HEK293T (cell line): Measurements from ENCODE around the gene ITGB1.

Experiments used
- CTCF ChIA-PET: fragments of 350-600 bp; formaldehyde crosslinking; extraction: SDS; loops from one replicate; lab custom pipeline; 2021; ENCODE audit warnings: antibody characterized with exemption, inconsistent platforms; lab: Yijun Ruan, JAX
- POLR2A ChIA-PET: fragments of 350-600 bp; formaldehyde crosslinking; extraction: SDS; loops from one replicate; lab custom pipeline; 2020; ENCODE audit warnings: antibody characterized with exemption, inconsistent platforms; lab: Yijun Ruan, JAX
- DNase-seq: peaks from one replicate; pipeline ENCODE4 v3.0.0; 2012; ENCODE audit warnings: mixed read lengths; ENCODE audit errors: extremely low spot score
- ARNT ChIP-seq: fragments of 450-650 bp; IDR thresholded peaks from 2 replicates; pipeline ENCODE4 v1.6.1; 2017; ENCODE audit warnings: mild to moderate bottlenecking
- BHLHE40 ChIP-seq: fragments of 450-650 bp; IDR thresholded peaks from 2 replicates; pipeline ENCODE4 v1.6.1; 2016; ENCODE audit warnings: mild to moderate bottlenecking, moderate library complexity, borderline replicate concordance
- CTBP1 ChIP-seq: fragments of 450-650 bp; IDR thresholded peaks from 2 replicates; pipeline ENCODE4 v1.6.1; 2016; ENCODE audit warnings: borderline replicate concordance
- ELF4 ChIP-seq: fragments of 450-650 bp; IDR thresholded peaks from 2 replicates; pipeline ENCODE4 v1.6.1; 2017; ENCODE audit warnings: antibody characterized with exemption
- FOXA1 ChIP-seq: fragments of 450-650 bp; IDR thresholded peaks from 2 replicates; pipeline ENCODE4 v1.6.1; 2016; ENCODE audit warnings: mild to moderate bottlenecking
- FOXK2 ChIP-seq: fragments of 450-650 bp; IDR thresholded peaks from 2 replicates; pipeline ENCODE4 v1.6.1; 2016; ENCODE audit warnings: mild to moderate bottlenecking
- FOXM1 ChIP-seq: fragments of 450-650 bp; IDR thresholded peaks from 2 replicates; pipeline ENCODE4 v1.6.1; 2017; ENCODE audit warnings: mild to moderate bottlenecking, borderline replicate concordance
- HDGF ChIP-seq: fragments of 450-650 bp; IDR thresholded peaks from 2 replicates; pipeline ENCODE4 v1.6.1; 2017; ENCODE audit warnings: antibody characterized with exemption, borderline replicate concordance
- L3MBTL2 ChIP-seq: fragments of 450-650 bp; conservative IDR thresholded peaks from 2 replicates; pipeline ENCODE4 v1.6.1; 2016; ENCODE audit warnings: mild to moderate bottlenecking
- LEF1 ChIP-seq: fragments of 450-650 bp; IDR thresholded peaks from 2 replicates; pipeline ENCODE4 v1.6.1; 2017; ENCODE audit warnings: mild to moderate bottlenecking, borderline replicate concordance
- NFRKB ChIP-seq: fragments of 450-650 bp; IDR thresholded peaks from 2 replicates; pipeline ENCODE4 v1.6.1; 2016; ENCODE audit warnings: mild to moderate bottlenecking, moderate library complexity
- PKNOX1 ChIP-seq: fragments of 450-650 bp; IDR thresholded peaks from 2 replicates; pipeline ENCODE4 v1.6.1; 2016
- SP1 ChIP-seq: fragments of 450-650 bp; IDR thresholded peaks from 2 replicates; pipeline ENCODE4 v1.6.1; 2017
- SUZ12 ChIP-seq: fragments of 450-650 bp; IDR thresholded peaks from 2 replicates; pipeline ENCODE4 v1.6.1; 2016; ENCODE audit warnings: mild to moderate bottlenecking
- TARDBP ChIP-seq: fragments of 450-650 bp; IDR thresholded peaks from 2 replicates; pipeline ENCODE4 v1.6.1; 2016
- ZNF384 ChIP-seq: fragments of 450-650 bp; IDR thresholded peaks from 2 replicates; pipeline ENCODE4 v1.6.1; 2016

ITGB1 gene

GRCh38 chr10:32865170-32865569, 92.9 kb downstream of the ITGB1 start:
- TF ChIP-seq L3MBTL2 (no peak), FOXA1 (no peak), SP1 (no peak), TARDBP (no peak), PKNOX1 (no peak), ELF4 (no peak), FOXK2 (no peak), NFRKB (no peak)
- POLR2A ChIA-PET: no interaction called here
- CTCF ChIA-PET: interaction anchor here (1.1 kb wide), 1 partner anchor 144 kb away, joined by 4 read pairs; no protein-coding TSS in a partner anchor

GRCh38 chr10:32854435-32854834, 103.6 kb downstream of the ITGB1 start:
- DNase-seq: no peak
- TF ChIP-seq L3MBTL2 (no peak), CTBP1 (no peak), LEF1 (no peak), FOXK2 (no peak), SUZ12 (no peak), BHLHE40 (no peak)
- CTCF ChIA-PET: no interaction called here
- POLR2A ChIA-PET: no interaction called here

More at GRCh38 chr10:32865170-32865569, 92.9 kb downstream of the ITGB1 start:
- no peak for DNase-seq

- TF ChIP-seq SUZ12: no peak
- no peak for TF ChIP-seq CTBP1
- no peak for TF ChIP-seq PKNOX1
- TF ChIP-seq SP1: no peak
- no peak for TF ChIP-seq NFRKB
- no peak for TF ChIP-seq FOXK2
- TF ChIP-seq HDGF: no peak
- no peak for TF ChIP-seq BHLHE40
- TF ChIP-seq ARNT: no peak
- no peak for TF ChIP-seq ELF4
- no peak for TF ChIP-seq L3MBTL2
- TF ChIP-seq ZNF384: no peak
- no peak for TF ChIP-seq TARDBP
- no peak for TF ChIP-seq FOXM1
- no peak for TF ChIP-seq LEF1
- no peak for TF ChIP-seq FOXA1
- no peak for DNase-seq
- ChIA-PET POLR2A (no interaction called here), CTCF (no interaction called here)
These were observed 106.7 kb downstream of the ITGB1 start for GRCh38 chr10:32851301-32851700.
